Fibroblast of pulmonary artery (primary cell): Measurements from ENCODE around the gene NRXN3.

Source experiments
- DNase-seq: peaks from one replicate; pipeline ENCODE4 v3.0.0-alpha.2; 2010; ENCODE audit warnings: low read depth
- H3K4me3 ChIP-seq: replicated peaks from 2 replicates; pipeline ENCODE4 v1.5.1; 2011; ENCODE audit warnings: low read depth, mild to moderate bottlenecking, control low read depth, low read length, moderate library complexity
- TF ChIP-seq, protein P1 (sequence below): IDR thresholded peaks from 2 replicates; pipeline ENCODE4 v1.5.1; 2011; ENCODE audit warnings: mild to moderate bottlenecking, control low read depth, low read length, inconsistent platforms; ENCODE audit errors: missing control alignments

Gene NRXN3

DNA sequence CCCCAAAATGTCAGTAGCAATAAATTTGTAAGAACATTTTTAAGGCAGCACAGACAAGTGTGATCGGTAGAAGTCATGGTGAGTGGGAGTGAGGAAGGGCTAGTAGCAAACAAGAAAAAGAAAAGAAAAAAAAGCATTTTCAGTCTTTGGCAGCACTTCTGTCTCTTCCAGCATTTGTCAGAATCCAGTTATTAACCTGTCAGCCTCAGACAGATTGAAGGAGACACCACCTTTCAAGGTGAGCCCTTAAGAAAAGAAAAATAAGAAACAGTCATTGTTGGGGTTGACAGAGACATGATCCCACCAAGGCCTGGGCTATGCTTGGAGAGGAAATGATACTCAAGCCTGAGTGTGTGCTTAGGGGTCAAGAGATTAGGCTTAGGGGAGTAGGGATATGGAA, 947.4 kb downstream of the NRXN3 start:
- TF ChIP-seq, protein P1, sequence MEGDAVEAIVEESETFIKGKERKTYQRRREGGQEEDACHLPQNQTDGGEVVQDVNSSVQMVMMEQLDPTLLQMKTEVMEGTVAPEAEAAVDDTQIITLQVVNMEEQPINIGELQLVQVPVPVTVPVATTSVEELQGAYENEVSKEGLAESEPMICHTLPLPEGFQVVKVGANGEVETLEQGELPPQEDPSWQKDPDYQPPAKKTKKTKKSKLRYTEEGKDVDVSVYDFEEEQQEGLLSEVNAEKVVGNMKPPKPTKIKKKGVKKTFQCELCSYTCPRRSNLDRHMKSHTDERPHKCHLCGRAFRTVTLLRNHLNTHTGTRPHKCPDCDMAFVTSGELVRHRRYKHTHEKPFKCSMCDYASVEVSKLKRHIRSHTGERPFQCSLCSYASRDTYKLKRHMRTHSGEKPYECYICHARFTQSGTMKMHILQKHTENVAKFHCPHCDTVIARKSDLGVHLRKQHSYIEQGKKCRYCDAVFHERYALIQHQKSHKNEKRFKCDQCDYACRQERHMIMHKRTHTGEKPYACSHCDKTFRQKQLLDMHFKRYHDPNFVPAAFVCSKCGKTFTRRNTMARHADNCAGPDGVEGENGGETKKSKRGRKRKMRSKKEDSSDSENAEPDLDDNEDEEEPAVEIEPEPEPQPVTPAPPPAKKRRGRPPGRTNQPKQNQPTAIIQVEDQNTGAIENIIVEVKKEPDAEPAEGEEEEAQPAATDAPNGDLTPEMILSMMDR = no peak
- no peak for DNase-seq
- no peak overlapping the region for H3K4me3 ChIP-seq

DNA sequence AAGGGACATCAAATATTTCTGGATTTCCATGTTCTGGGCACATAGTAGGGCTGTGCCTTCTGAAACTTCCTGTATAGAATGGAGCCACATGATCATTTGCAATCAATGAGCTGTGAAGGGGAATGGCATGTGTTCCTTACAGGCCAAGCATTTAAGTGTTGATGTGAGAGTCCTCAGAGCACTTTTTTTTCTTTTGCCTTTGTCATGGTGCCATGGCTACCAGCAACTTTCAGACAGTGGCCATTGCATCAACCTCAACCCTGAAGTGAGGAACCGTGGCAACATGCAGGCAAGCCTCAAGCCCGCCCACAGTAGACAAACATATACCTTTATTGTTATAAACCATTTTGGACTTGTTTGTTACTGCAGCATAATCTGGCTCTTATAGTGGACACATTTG, 948.1 kb downstream of the NRXN3 start:
- DNase-seq = no peak
- TF ChIP-seq, protein P1 = no peak
- H3K4me3 ChIP-seq = no peak overlapping the region

DNA sequence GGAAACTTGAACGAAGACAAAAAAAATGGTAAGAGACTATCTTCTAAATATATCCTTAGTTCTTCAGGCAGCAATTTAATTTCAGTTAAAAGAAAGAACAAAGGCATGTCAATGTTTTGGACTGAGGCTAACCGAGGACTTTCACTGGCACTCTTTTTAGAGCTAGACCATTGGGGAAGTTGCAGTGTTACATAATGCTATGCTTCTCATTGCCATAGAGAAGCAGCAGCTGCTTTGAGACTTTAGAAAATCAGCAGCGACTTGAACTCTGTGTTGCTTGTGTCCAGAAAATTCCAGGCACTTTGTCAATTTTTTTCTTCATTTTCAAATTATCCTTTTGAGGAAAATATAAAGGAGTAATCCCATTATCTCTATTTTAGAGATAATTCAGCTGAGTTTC, 964.2 kb downstream of the NRXN3 start:
- TF ChIP-seq, protein P1 = no peak
- H3K4me3 ChIP-seq = no peak overlapping the region
- no peak for DNase-seq

DNA sequence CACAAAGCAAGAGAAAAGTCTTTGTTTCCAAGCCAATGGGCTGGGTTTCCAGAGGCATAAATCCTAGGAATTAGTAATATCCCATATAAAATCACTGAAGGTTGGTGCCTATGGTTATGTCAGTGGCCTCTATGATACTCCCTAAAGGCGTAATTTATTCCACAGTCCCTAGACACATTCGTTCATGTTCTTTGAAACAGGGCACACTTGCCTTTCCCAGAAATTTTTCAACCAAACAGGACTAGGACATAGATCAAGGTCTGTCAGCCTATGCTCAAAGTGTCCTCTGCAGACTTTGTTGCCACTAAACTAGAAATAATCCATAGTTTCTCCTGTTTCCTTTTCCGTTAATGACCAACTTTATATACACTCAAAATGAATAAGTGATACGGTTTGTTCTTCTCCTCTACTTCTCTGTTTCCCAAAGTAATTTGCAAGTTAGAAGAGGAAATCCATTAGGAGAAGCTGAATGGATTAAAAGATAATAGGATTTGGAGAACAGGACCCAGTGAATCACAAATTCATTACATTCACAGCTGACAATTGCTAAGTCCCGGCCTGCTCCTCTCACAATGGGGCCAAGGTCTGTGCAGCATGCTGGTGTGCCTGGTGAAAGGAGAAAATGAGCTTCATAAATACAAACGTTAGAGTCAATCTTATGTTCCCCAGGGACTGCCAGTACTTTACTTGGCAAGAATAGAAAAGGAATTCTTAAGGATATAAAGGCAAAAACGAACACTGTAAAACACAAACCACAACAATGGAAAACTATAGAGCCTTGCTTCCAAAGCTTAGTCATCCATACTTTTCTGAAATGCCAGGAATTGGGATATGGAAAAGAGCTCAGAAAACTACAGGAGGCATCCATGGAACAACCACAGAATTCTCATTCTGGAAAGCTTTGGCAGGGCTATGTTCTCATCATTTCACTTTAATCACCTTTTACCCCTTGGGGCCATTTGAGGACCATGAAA, 966.2 kb downstream of the NRXN3 start:
- DNase-seq = no peak
- TF ChIP-seq, protein P1 = no peak
- no peak overlapping the region for H3K4me3 ChIP-seq

DNA sequence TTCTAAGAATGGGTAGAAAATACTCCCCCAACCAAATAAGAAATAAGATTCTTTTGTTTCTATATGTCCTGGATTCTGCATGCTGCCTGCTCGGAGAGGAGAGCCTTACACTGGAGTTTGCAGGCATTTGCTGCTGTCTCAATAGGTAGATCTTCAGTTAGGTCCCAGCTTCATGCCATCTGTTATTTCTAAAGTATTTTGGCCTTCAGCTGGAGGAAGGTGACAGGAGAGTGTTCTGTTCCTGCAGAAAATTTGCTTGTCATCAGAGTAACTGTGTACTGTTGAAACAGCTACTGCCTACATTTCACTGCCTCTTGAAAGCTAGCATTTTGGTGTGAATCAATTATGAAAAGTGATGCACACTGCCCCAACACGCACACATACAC, 966.9 kb downstream of the NRXN3 start:
- no peak for DNase-seq
- TF ChIP-seq, protein P1 = no peak
- no peak overlapping the region for H3K4me3 ChIP-seq

DNA sequence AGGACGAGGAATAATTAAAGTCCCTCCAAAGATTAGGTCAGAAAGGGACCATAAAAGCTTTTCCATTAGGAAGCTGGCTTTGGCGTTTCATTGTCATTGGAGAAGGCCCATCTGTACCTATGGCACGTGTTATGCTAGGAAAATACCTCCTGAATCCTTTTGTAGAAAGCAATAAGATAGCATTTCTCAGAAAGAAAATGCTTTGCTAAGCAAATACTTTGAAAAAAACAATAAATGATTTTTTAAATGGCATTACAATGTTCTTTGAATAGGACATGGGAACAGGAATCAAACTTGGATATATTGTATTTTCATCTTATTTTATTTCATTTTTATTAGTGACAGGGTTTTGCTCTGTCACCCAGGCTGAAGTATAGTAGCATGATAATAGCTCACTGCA, 967.7 kb downstream of the NRXN3 start:
- DNase-seq = no peak

More for the DNA sequence above, 967.7 kb downstream of the NRXN3 start:
- TF ChIP-seq, protein P1 = no peak
- H3K4me3 ChIP-seq = no peak overlapping the region
